ENCODE measurements around the gene WDR62. TPM values are rescaled to one million over a fixed set of nuclear protein-coding genes. Genes with fewer than 3 reads are reported as not detected.
A peak's percentile ranks its signal among the peaks of the same experiment; 100 is the strongest.

Gene WDR62
- total and polyA plus RNA-seq, 2 of the 8 experiments (the other 6 are each of a cell fraction or from before 2014, with no cell fraction given) = 28.2 to 39.5 TPM

DNA sequence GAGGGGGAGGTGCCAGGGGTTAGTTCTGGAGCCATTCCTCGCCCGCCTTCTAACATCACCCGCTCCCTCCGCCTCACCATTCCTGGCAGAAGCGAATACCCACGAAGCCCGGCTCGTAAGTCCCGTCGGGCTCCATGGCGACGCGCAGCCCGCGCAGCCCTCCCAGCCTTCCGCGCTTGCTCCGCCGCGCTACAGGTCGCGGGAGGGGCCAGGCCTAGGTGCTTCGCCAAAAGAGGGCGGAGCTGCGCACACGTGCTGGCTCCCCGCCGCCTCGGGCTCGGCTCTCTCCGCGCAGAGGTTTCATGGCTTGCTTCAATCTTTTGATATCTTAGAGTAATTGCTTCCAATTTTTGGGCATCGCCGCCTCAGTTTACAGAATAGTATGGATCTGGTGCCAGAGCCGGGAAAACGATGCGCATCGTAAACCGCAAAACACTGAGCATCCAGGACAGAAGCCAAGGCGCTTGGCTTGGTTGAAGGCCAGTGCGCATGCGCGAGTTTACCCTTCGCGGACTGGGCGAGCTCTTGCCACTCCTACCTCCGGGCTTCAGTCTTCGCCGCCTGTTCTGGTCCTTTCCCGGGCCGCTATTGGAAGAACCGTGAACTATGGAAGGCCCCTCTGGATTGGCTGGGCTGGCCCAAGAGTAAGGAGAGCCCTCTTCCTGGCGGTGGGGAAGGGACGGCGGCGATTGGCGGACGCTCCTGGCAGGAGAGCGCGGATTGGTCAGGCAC, 60.2 kb downstream of the WDR62 start, which contains the start of gene POLR2I:
Gene POLR2I, minus strand, starts transcription at position 155 of the 732 bp plus-strand sequence. Its CDS starts 19 bp downstream, at position 136.
- Histone ChIP-seq H2AK5ac (ENCODE audit: low read depth, low read length) (no peak within 1 kb of the TSS), H2BK20ac (ENCODE audit: low read length) (no peak within 1 kb of the TSS), H3K27ac (ENCODE audit: low read depth, low read length) (peak within 1 kb of the TSS; percentile 76), H3K9ac (replicated peaks in 1 of 4; ENCODE audit: extremely low read depth in 1 of 4, low read depth in 3 of 4, low read length in 3 of 4) (peak within 1 kb of the TSS; percentile 39 to 86 (median 56)), H2AFZ (ENCODE audit: low read length) (peak within 1 kb of the TSS; percentile 34; the same call in 1 of the 2 replicates), H3K36me3 (ENCODE audit: control insufficient read depth in 2 of 4, insufficient read depth in 4 of 4, low read length in 3 of 4) (peaks cover 4 to 21% (median 12%) of the 10 kb centered on the region in 4 experiments; a peak in 5 of 8 replicates), H2BK12ac (ENCODE audit: low read depth, low read length) (peak within 1 kb of the TSS; percentile 68; the same call in 1 of the 2 replicates), H2BK15ac (ENCODE audit: low read length) (no peak within 1 kb of the TSS; the same call in 1 of the 2 replicates), H2BK5ac (ENCODE audit: low read depth, low read length) (peak within 1 kb of the TSS; percentile 89; the same call in 1 of the 2 replicates), H3K18ac (ENCODE audit: extremely low read depth, low read length) (peak within 1 kb of the TSS; percentile 90), H3K4me3 (ENCODE audit: extremely low read depth in 1 of 4, insufficient read depth in 2 of 4, low read depth in 3 of 4, low read length in 4 of 4) (peak within 1 kb of the TSS; percentile 73 to 96 (median 82)), H2BK120ac (replicated peaks; ENCODE audit: low read depth, low read length) (no peak within 1 kb of the TSS), H4K20me1 (replicated peaks in 1 of 2; ENCODE audit: control insufficient read depth in 1 of 2, insufficient read depth in 2 of 2, low read length in 2 of 2) (peaks cover 3 to 6% of the 10 kb centered on the region in 2 experiments), H3K79me2 (ENCODE audit: control insufficient read depth in 1 of 2, insufficient read depth in 2 of 2, low read length in 2 of 2) (peaks cover 0 to 9% of the 10 kb centered on the region in 2 experiments; a peak in 1 of 4 replicates), H3K9me3 (ENCODE audit: insufficient read depth in 2 of 2, low read depth in 1 of 2, low read length in 1 of 2) (no peaks in the 10 kb centered on the region), H3K4me1 (replicated peaks in 1 of 4; ENCODE audit: control insufficient read depth in 3 of 4, insufficient read depth in 4 of 4, low read length in 3 of 4) (peaks cover 8 to 23% (median 18%) of the 10 kb centered on the region in 4 experiments), H3K23me2 (ENCODE audit: low read depth, low read length) (peaks cover 10% of the 10 kb centered on the region), H4K91ac (replicated peaks; ENCODE audit: insufficient read length, low read length) (peak within 1 kb of the TSS; percentile 63), H3K23ac (ENCODE audit: insufficient read length) (no peak within 1 kb of the TSS), H3K27me3 (replicated peaks in 1 of 4; ENCODE audit: control insufficient read depth in 3 of 4, extremely low read depth in 1 of 4, insufficient read depth in 3 of 4, low read length in 3 of 4) (no peaks in the 10 kb centered on the region), H3K4me2 (ENCODE audit: insufficient read depth in 1 of 2, low read depth in 2 of 2, low read length in 2 of 2) (peak within 1 kb of the TSS; percentile 76 to 94), H4K5ac (ENCODE audit: insufficient read length, low read depth, low read length) (peak within 1 kb of the TSS; percentile 79), H3K14ac (ENCODE audit: insufficient read length) (no peak within 1 kb of the TSS), H4K8ac (ENCODE audit: extremely low read depth, insufficient read depth, low read length) (0 out of 2 replicates have a peak within 1 kb of the TSS, but pooled peaks have one; percentile 37), H3K56ac (replicated peaks; ENCODE audit: insufficient read length, low read depth, low read length) (peak within 1 kb of the TSS; percentile 24), H3K79me1 (ENCODE audit: low read depth, low read length) (peaks cover 15% of the 10 kb centered on the region), H3K4ac (replicated peaks; ENCODE audit: insufficient read length, low read depth, low read length) (peak within 1 kb of the TSS; percentile 40)
- ChIA-PET CTCF (ENCODE audit: partially characterized antibody) (interaction anchor here (1.1 to 1.5 kb wide), 3 partner anchors 10 to 58 kb away, joined by 3 to 5 read pairs (median 3); no protein-coding TSS in a partner anchor), POLR2A (ENCODE audit: partially characterized antibody) (interaction anchor here (0.7 to 2.9 kb wide), 10 partner anchors 12 to 413 kb away, joined by 3 to 27 read pairs (median 4); partner anchors contain the start of genes THAP8, ZNF146, ZNF260 and ZNF565)
- FAIRE-seq (peak; percentile 81), DNase-seq (ENCODE audit: low read depth in 1 of 2, low spot score in 2 of 2) (peak; percentile 98 to 99)
- 1% methylated on average over 60 of the region's 60 CpGs; no CpG with 5 or more reads in 1 of the 2 experiments for WGBS, 2 experiments (ENCODE audit: extremely low coverage in 1 of 2, insufficient coverage in 1 of 2, insufficient read length in 1 of 2, insufficient replicate concordance in 2 of 2, low coverage in 1 of 2, low lambda C conversion rate in 2 of 2, missing lambda C conversion rate in 1 of 2)
- TF ChIP-seq, protein P1, sequence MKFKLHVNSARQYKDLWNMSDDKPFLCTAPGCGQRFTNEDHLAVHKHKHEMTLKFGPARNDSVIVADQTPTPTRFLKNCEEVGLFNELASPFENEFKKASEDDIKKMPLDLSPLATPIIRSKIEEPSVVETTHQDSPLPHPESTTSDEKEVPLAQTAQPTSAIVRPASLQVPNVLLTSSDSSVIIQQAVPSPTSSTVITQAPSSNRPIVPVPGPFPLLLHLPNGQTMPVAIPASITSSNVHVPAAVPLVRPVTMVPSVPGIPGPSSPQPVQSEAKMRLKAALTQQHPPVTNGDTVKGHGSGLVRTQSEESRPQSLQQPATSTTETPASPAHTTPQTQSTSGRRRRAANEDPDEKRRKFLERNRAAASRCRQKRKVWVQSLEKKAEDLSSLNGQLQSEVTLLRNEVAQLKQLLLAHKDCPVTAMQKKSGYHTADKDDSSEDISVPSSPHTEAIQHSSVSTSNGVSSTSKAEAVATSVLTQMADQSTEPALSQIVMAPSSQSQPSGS (IDR thresholded peaks at IDR 0.05; ENCODE audit: low read length) = no peak
- TF ChIP-seq TAF1 (IDR thresholded peaks at IDR 0.05; ENCODE audit: low read depth, low read length) (peak; percentile 70), YY1 (IDR thresholded peaks at IDR 0.05; ENCODE audit: low read depth, low read length) (peak; percentile 69; the same call in 1 of the 2 replicates), CREB1 (IDR thresholded peaks at IDR 0.05) (peak; percentile 65; the same call in 1 of the 2 replicates)
- TF ChIP-seq, protein P2, sequence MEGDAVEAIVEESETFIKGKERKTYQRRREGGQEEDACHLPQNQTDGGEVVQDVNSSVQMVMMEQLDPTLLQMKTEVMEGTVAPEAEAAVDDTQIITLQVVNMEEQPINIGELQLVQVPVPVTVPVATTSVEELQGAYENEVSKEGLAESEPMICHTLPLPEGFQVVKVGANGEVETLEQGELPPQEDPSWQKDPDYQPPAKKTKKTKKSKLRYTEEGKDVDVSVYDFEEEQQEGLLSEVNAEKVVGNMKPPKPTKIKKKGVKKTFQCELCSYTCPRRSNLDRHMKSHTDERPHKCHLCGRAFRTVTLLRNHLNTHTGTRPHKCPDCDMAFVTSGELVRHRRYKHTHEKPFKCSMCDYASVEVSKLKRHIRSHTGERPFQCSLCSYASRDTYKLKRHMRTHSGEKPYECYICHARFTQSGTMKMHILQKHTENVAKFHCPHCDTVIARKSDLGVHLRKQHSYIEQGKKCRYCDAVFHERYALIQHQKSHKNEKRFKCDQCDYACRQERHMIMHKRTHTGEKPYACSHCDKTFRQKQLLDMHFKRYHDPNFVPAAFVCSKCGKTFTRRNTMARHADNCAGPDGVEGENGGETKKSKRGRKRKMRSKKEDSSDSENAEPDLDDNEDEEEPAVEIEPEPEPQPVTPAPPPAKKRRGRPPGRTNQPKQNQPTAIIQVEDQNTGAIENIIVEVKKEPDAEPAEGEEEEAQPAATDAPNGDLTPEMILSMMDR (IDR thresholded peaks at IDR 0.05; ENCODE audit: control extremely low read depth in 1 of 3, insufficient read depth in 1 of 3, low read depth in 1 of 3, low read length in 3 of 3) = no peak
- TF ChIP-seq, protein P3, sequence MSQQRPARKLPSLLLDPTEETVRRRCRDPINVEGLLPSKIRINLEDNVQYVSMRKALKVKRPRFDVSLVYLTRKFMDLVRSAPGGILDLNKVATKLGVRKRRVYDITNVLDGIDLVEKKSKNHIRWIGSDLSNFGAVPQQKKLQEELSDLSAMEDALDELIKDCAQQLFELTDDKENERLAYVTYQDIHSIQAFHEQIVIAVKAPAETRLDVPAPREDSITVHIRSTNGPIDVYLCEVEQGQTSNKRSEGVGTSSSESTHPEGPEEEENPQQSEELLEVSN (IDR thresholded peaks at IDR 0.05) = peak; percentile 96
